Measurements from ENCODE around the gene GPRASP3.

Gene GPRASP3

DNA sequence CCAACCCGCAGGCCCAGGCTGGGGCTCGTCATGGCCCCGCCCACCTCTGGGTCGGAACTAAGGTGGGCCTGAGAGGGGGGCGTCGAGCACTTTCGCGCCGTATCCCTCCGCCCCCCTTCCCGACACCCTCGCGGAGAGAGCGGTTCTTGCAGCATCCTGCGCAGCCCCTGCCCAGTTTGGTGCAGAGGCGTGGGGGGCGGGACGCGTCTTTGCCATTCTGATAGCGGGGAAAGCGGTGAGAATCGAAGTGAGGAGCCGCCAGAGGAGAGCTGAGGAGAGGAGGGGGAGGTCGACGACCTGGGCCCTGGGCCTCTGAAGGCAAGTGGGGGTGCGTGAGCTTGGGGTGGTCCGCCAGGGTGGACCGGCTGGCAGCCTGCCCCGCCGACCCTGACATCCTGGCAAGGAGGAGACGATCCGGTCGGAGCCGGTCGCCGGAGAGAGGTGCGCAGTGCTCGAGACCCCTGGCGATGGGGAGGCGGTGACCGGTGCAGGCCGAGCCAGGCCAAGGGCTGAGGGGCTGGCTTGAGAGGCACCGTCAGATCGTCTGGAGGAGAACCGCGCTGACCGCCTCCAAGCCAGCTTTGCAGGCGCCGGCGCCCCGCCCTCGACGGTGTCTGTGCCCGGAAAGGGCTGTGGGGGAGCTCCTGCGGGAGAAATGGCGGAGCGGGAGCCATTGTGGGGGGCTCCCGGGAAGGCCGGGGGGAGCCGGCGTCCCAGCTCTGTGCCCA, 25.5 kb downstream of the GPRASP3 start:
- Histone ChIP-seq H3K27ac (ENCODE audit: low read depth, low read length) (no peak overlapping the region), H3K4me1 (ENCODE audit: control insufficient read depth, low read length) (no peaks in the 10 kb centered on the region), H3K4me3 (ENCODE audit: low read length) (no peak overlapping the region), H3K36me3 (ENCODE audit: control insufficient read depth, low read length) (no peaks in the 10 kb centered on the region), H3K79me2 (ENCODE audit: control insufficient read depth, low read length) (no peaks in the 10 kb centered on the region), H4K20me1 (ENCODE audit: control insufficient read depth, insufficient read depth, low read depth, low read length) (no peaks in the 10 kb centered on the region), H3K9me3 (ENCODE audit: control insufficient read depth, insufficient read depth, low read length) (no peaks in the 10 kb centered on the region), H3F3A (ENCODE audit: control insufficient read depth, insufficient read depth) (no peaks in the 10 kb centered on the region), H3K27me3 (ENCODE audit: control insufficient read depth, low read length) (no peaks in the 10 kb centered on the region), H3K4me2 (ENCODE audit: low read length) (no peak overlapping the region), H3K9me2 (replicated peaks; ENCODE audit: control insufficient read depth, low read length) (no peaks in the 10 kb centered on the region)
- TF ChIP-seq, protein P1, sequence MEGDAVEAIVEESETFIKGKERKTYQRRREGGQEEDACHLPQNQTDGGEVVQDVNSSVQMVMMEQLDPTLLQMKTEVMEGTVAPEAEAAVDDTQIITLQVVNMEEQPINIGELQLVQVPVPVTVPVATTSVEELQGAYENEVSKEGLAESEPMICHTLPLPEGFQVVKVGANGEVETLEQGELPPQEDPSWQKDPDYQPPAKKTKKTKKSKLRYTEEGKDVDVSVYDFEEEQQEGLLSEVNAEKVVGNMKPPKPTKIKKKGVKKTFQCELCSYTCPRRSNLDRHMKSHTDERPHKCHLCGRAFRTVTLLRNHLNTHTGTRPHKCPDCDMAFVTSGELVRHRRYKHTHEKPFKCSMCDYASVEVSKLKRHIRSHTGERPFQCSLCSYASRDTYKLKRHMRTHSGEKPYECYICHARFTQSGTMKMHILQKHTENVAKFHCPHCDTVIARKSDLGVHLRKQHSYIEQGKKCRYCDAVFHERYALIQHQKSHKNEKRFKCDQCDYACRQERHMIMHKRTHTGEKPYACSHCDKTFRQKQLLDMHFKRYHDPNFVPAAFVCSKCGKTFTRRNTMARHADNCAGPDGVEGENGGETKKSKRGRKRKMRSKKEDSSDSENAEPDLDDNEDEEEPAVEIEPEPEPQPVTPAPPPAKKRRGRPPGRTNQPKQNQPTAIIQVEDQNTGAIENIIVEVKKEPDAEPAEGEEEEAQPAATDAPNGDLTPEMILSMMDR (IDR thresholded peaks at IDR 0.05; ENCODE audit: low read depth, low read length, poor library complexity, severe bottlenecking): no peak
- TF ChIP-seq EZH2phosphoT487 (IDR thresholded peaks at IDR 0.05; ENCODE audit: borderline replicate concordance, low read length): no peak

DNA sequence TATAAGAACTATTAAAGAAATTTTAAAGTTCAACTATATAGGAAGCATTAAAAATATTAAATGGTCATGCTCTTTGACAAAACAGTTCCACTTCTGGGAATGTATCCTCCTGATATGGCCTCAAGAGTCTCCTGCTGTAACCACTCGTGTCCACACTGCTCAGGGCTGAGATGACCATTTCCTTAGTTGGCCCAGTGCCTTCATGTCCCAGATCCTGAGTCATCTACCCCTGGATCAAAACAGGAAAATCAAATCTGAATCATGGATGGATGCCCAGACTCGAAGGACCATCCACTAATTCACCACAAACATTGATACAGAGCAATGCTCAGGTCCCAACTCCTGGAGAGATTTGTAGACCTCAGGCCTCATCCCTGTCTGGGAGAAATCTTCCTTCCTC, 44.7 kb downstream of the GPRASP3 start:
- Histone ChIP-seq H3K4me1 (ENCODE audit: control insufficient read depth, low read length) (peaks cover 5% of the 10 kb centered on the region; the same call in 1 of the 2 replicates), H3K27ac (ENCODE audit: low read depth, low read length) (no peak overlapping the region), H3K79me2 (ENCODE audit: control insufficient read depth, low read length) (peaks cover 13% of the 10 kb centered on the region), H3K4me3 (ENCODE audit: low read length) (no peak overlapping the region), H3K36me3 (ENCODE audit: control insufficient read depth, low read length) (no peaks in the 10 kb centered on the region), H3K4me2 (ENCODE audit: low read length) (no peak overlapping the region), H3F3A (ENCODE audit: control insufficient read depth, insufficient read depth) (no peaks in the 10 kb centered on the region), H3K27me3 (ENCODE audit: control insufficient read depth, low read length) (no peaks in the 10 kb centered on the region), H4K20me1 (ENCODE audit: control insufficient read depth, insufficient read depth, low read depth, low read length) (no peaks in the 10 kb centered on the region), H3K9me3 (ENCODE audit: control insufficient read depth, insufficient read depth, low read length) (no peaks in the 10 kb centered on the region), H3K9me2 (replicated peaks; ENCODE audit: control insufficient read depth, low read length) (no peaks in the 10 kb centered on the region)
- no peak for TF ChIP-seq EZH2phosphoT487 (IDR thresholded peaks at IDR 0.05; ENCODE audit: borderline replicate concordance, low read length)
- TF ChIP-seq, protein P1 (IDR thresholded peaks at IDR 0.05; ENCODE audit: low read depth, low read length, poor library complexity, severe bottlenecking): no peak

DNA sequence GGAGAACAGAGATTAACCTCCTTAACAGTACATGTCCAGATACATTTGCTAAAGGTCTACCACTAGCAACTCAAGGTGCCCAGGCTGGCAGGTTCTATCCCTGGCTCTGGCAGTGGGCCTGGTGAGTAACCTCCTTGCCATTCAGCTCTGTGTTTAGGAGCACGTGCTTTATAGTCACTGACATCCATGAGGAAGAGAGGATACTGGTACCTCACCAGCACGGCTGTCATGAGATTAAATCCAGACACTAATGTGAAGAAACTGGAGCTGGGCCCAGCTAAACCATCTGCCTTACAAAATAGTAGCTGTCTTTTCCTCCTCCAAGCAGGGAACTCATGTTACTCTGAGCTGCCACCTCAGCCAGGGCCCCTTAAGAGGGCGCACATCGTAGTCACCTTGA, 45.3 kb downstream of the GPRASP3 start:
- H3K27ac ChIP-seq (ENCODE audit: low read depth, low read length): no peak overlapping the region
- no peaks in the 10 kb centered on the region for H3K36me3 ChIP-seq (ENCODE audit: control insufficient read depth, low read length)
- no peak overlapping the region for H3K4me2 ChIP-seq (ENCODE audit: low read length)
- H3K9me3 ChIP-seq (ENCODE audit: control insufficient read depth, insufficient read depth, low read length): no peaks in the 10 kb centered on the region
- H3K4me3 ChIP-seq (ENCODE audit: low read length): no peak overlapping the region
- no peaks in the 10 kb centered on the region for H3F3A ChIP-seq (ENCODE audit: control insufficient read depth, insufficient read depth)
- H3K27me3 ChIP-seq (ENCODE audit: control insufficient read depth, low read length): no peaks in the 10 kb centered on the region
- TF ChIP-seq, protein P1 (IDR thresholded peaks at IDR 0.05; ENCODE audit: low read depth, low read length, poor library complexity, severe bottlenecking): no peak
- TF ChIP-seq EZH2phosphoT487 (IDR thresholded peaks at IDR 0.05; ENCODE audit: borderline replicate concordance, low read length): no peak
- H3K9me2 ChIP-seq (replicated peaks; ENCODE audit: control insufficient read depth, low read length): no peaks in the 10 kb centered on the region
- peaks cover 17% of the 10 kb centered on the region for H3K79me2 ChIP-seq (ENCODE audit: control insufficient read depth, low read length)
- H4K20me1 ChIP-seq (ENCODE audit: control insufficient read depth, insufficient read depth, low read depth, low read length): no peaks in the 10 kb centered on the region
- H3K4me1 ChIP-seq (ENCODE audit: control insufficient read depth, low read length): peaks cover 6% of the 10 kb centered on the region; the same call in 1 of the 2 replicates
